ENCODE results near the gene CPA5. TPM values are rescaled to one million over a fixed set of nuclear protein-coding genes. Genes with fewer than 3 reads are reported as not detected.
A peak's percentile ranks its signal among the peaks of the same experiment; 100 is the strongest.

The CPA5 gene
- total RNA-seq, 5 donors from 2014 or later (not counting 1 experiment from before 2014, with no cell fraction given): 1.2 to 9.4 (median 4.5) TPM; not detected in 1

DNA sequence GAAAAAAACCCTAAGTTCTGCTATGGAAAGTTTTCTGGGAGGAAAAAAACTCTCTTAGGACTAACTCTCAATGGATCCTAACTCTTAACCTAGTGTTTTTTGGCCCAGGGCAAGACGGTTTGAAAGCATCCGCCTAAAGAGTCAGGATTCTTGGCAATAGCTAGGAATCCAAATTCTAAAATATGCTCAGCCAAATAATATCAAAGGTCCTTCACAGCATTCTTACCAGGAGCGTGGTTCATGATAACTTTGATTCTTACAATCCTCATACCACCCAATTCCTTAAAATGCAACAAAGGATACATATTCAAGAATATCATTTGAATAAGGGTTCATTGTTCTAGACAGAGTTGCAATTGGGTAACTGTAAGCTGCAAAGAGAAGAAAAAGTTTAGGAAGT lies 57.0 kb downstream of the CPA5 start:
- POLR2A ChIA-PET: interaction anchor here in 1 of 2 donors (0.6 kb wide), 1 partner anchor 9 kb away, joined by 3 read pairs; no protein-coding TSS in a partner anchor
- peaks cover 8 to 13% of the 10 kb centered on the region in 2 donors for H3K36me3 ChIP-seq (ENCODE audit: control insufficient read depth in 2 of 2, extremely low read depth in 1 of 2, insufficient read depth in 1 of 2, low read length in 1 of 2)
- H3K27me3 ChIP-seq (replicated peaks in 1 of 2; ENCODE audit: control insufficient read depth in 2 of 2, extremely low read depth in 1 of 2, insufficient read depth in 2 of 2, low read length in 1 of 2): no peaks in the 10 kb centered on the region
- no peaks in the 10 kb centered on the region for H3K9me3 ChIP-seq
- peaks cover 41% of the 10 kb centered on the region for H3K36me3 Mint-ChIP-seq
- no peak for DNase-seq
- 83% methylated on average over 1 of the region's 3 CpGs for WGBS (ENCODE audit: insufficient coverage)
- CTCF ChIA-PET: no interaction called here
- ATAC-seq (replicated peaks in 1 of 4): no peak
- H3K4me3 Mint-ChIP-seq: no peak overlapping the region
- H3K4me3 ChIP-seq (ENCODE audit: control insufficient read depth in 1 of 2, extremely low read depth in 1 of 2, low read length in 1 of 2): no peak overlapping the region
- H3K27me3 Mint-ChIP-seq: no peaks in the 10 kb centered on the region
- H3K27ac Mint-ChIP-seq: no peak overlapping the region
- H3K4me1 ChIP-seq (ENCODE audit: control insufficient read depth in 1 of 2, extremely low read depth in 1 of 2, insufficient read depth in 2 of 2, low read length in 2 of 2): no peaks in the 10 kb centered on the region
- H3K9me3 Mint-ChIP-seq: no peaks in the 10 kb centered on the region
- peaks cover 0 to 1% (median 0%) of the 10 kb centered on the region in 3 donors for H3K4me1 Mint-ChIP-seq
- H3K27ac ChIP-seq (ENCODE audit: low read length): no peak overlapping the region

DNA sequence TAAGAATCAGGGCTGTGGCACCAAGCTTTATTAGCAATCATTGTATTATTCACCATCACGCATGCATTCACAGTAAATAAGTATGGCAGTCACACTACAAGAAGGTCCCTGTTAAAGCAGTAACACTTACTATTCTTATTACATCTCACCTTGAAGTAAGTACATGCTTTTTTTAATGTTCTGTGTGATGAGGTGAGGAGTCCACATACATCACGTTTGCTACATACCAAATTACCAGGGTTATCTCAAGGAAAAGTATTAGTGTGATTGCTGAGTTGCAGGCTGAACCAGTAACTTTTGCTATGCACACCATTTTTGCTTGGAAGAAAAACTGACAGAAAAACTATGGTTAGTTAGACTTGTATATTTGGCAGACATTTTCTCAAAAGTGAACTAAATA lies 60.4 kb downstream of the CPA5 start:
- no peak for ATAC-seq (replicated peaks in 1 of 4)
- no peaks in the 10 kb centered on the region for H3K27me3 ChIP-seq (replicated peaks in 1 of 2; ENCODE audit: control insufficient read depth in 2 of 2, extremely low read depth in 1 of 2, insufficient read depth in 2 of 2, low read length in 1 of 2)
- CTCF ChIA-PET: interaction anchor here in 1 of 2 donors (1.0 kb wide), 1 partner anchor 13 kb away, joined by 7 read pairs; no protein-coding TSS in a partner anchor
- no peak overlapping the region for H3K27ac ChIP-seq (ENCODE audit: low read length)
- POLR2A ChIA-PET: no interaction called here
- Mint-ChIP-seq H3K9me3 (no peaks in the 10 kb centered on the region), H3K4me1 (peaks cover 0 to 10% (median under 1%) of the 10 kb centered on the region in 3 donors), H3K27ac (no peak overlapping the region), H3K27me3 (no peaks in the 10 kb centered on the region), H3K4me3 (no peak overlapping the region), H3K36me3 (peaks cover 34% of the 10 kb centered on the region)
- no peaks in the 10 kb centered on the region for H3K9me3 ChIP-seq
- H3K4me1 ChIP-seq (ENCODE audit: control insufficient read depth in 1 of 2, extremely low read depth in 1 of 2, insufficient read depth in 2 of 2, low read length in 2 of 2): peaks cover 0 to 2% of the 10 kb centered on the region in 2 experiments
- H3K4me3 ChIP-seq (ENCODE audit: control insufficient read depth in 1 of 2, extremely low read depth in 1 of 2, low read length in 1 of 2): no peak overlapping the region
- peaks cover 8 to 9% of the 10 kb centered on the region in 2 donors for H3K36me3 ChIP-seq (ENCODE audit: control insufficient read depth in 2 of 2, extremely low read depth in 1 of 2, insufficient read depth in 1 of 2, low read length in 1 of 2)
- no peak for DNase-seq
- 100% methylated on average over 1 of the region's 2 CpGs for WGBS (ENCODE audit: insufficient coverage)

DNA sequence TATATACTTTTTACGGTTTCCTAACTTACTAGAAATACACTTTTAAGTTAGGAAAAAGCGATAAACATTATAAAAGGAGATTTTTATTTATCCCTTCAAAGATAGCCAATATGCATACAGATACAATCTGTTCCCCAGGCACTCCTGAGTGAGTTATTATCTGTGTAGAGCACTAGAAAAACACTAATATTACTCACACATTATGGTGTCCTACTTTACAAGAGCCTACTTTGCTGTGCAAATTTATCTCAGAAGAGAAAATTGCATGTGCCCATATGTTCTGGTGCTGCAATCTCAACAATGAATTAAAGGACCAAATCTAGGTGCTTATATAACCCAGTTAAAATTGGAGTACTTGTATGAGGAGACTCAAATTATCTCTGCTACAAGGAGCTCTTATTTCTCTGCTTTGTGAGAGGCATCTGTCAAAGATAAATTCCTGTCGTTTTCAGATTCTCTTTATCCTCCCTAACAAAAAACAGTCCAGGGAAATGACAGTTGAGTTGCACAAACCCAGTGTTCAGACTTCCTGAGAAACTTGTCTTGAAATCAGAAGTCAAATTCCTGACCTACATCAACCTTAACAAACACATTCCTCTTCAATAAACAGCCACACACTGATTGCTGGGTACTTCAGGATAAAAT lies 64.6 kb downstream of the CPA5 start:
- H3K27ac ChIP-seq (ENCODE audit: low read length): no peak overlapping the region
- H3K27me3 ChIP-seq (replicated peaks in 1 of 2; ENCODE audit: control insufficient read depth in 2 of 2, extremely low read depth in 1 of 2, insufficient read depth in 2 of 2, low read length in 1 of 2): no peaks in the 10 kb centered on the region
- DNase-seq (no peak), ATAC-seq (replicated peaks in 1 of 4) (no peak)
- H3K4me1 ChIP-seq (ENCODE audit: control insufficient read depth in 1 of 2, extremely low read depth in 1 of 2, insufficient read depth in 2 of 2, low read length in 2 of 2): peaks cover 2 to 29% of the 10 kb centered on the region in 2 experiments
- Mint-ChIP-seq H3K4me3 (no peak overlapping the region), H3K9me3 (no peaks in the 10 kb centered on the region), H3K27me3 (no peaks in the 10 kb centered on the region), H3K36me3 (peaks cover 18% of the 10 kb centered on the region), H3K4me1 (peaks cover 8 to 41% (median 35%) of the 10 kb centered on the region in 3 donors), H3K27ac (peak overlapping the region in 1 of 2 donors; percentile 61)
- ChIA-PET CTCF (no interaction called here), POLR2A (no interaction called here)
- 40% methylated on average over 1 of the region's 3 CpGs for WGBS (ENCODE audit: insufficient coverage)
- no peaks in the 10 kb centered on the region for H3K9me3 ChIP-seq
- no peaks in the 10 kb centered on the region for H3K36me3 ChIP-seq (ENCODE audit: control insufficient read depth in 2 of 2, extremely low read depth in 1 of 2, insufficient read depth in 1 of 2, low read length in 1 of 2)
- H3K4me3 ChIP-seq (ENCODE audit: control insufficient read depth in 1 of 2, extremely low read depth in 1 of 2, low read length in 1 of 2): no peak overlapping the region

DNA sequence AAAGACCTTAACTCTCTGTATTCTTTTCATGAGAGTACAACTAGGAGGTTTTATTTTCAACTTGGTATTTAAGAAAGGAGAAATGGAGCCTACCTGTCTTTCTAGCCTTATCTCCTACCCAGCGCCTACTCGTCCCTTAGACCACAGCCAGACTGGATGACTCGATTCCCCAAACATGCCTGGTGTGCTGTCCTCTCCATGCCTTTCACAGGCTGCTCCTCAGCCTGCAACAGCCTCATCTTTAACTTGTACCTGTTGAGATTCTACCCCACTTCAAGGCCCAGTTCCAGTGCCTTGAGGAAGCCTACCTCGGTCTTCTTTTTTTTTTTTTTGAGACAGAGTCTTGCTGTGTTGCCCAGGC lies 65.1 kb downstream of the CPA5 start:
- Histone ChIP-seq H3K4me1 (ENCODE audit: control insufficient read depth in 1 of 2, extremely low read depth in 1 of 2, insufficient read depth in 2 of 2, low read length in 2 of 2) (peaks cover 3 to 34% of the 10 kb centered on the region in 2 experiments), H3K36me3 (ENCODE audit: control insufficient read depth in 2 of 2, extremely low read depth in 1 of 2, insufficient read depth in 1 of 2, low read length in 1 of 2) (no peaks in the 10 kb centered on the region), H3K27me3 (replicated peaks in 1 of 2; ENCODE audit: control insufficient read depth in 2 of 2, extremely low read depth in 1 of 2, insufficient read depth in 2 of 2, low read length in 1 of 2) (no peaks in the 10 kb centered on the region), H3K9me3 (no peaks in the 10 kb centered on the region), H3K27ac (ENCODE audit: low read length) (no peak overlapping the region), H3K4me3 (ENCODE audit: control insufficient read depth in 1 of 2, extremely low read depth in 1 of 2, low read length in 1 of 2) (no peak overlapping the region)
- ChIA-PET POLR2A (no interaction called here), CTCF (no interaction called here)
- ATAC-seq (replicated peaks in 1 of 4) (no peak), DNase-seq (no peak)
- Mint-ChIP-seq H3K27me3 (no peaks in the 10 kb centered on the region), H3K4me3 (no peak overlapping the region), H3K27ac (peak overlapping the region in 1 of 2 donors; percentile 61), H3K36me3 (peaks cover 18% of the 10 kb centered on the region), H3K4me1 (peaks cover 13 to 46% (median 40%) of the 10 kb centered on the region in 3 donors), H3K9me3 (no peaks in the 10 kb centered on the region)
- 93% methylated on average over 4 of the region's 4 CpGs for WGBS (ENCODE audit: insufficient coverage)

DNA sequence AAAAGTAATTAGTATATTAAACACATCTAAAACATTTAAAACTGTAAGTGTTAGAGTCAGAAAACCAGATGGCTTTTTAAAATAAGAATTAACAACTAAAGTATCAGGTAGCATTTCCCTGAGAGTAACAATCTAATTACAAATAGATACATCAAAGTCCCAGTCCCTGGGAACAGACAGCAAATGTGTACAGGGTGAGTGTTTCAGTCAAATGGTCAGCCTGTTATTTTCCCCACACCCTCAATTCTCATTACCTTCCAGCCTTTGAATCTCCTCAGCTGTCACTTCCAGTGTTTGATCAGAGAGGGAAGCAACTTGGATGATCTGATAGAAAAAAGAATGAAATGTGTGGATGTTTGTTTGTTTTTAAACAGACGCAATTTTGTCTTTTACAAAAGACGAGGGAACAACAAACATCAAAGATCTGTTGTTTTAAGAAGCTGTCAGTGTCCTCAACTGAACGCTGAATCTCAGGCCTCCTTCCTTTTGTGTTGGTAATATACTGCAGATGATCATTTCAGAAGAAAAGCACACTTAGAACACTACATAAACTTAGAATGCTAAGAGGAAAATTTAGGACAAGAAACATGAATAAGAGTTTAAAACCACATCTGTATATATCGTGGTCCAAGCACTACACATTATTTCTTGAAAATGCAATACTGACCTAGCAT lies 66.4 kb downstream of the CPA5 start:
- WGBS (ENCODE audit: insufficient coverage): no CpG with 5 or more reads among the region's 4 CpGs
- DNase-seq: no peak
- ATAC-seq (replicated peaks in 1 of 4): no peak
- Mint-ChIP-seq H3K4me1 (peaks cover 25 to 57% (median 53%) of the 10 kb centered on the region in 3 donors), H3K36me3 (peaks cover 18% of the 10 kb centered on the region), H3K4me3 (no peak overlapping the region), H3K9me3 (no peaks in the 10 kb centered on the region), H3K27ac (peak overlapping the region in 1 of 2 donors; percentile 84), H3K27me3 (no peaks in the 10 kb centered on the region)
- peaks cover 8 to 47% of the 10 kb centered on the region in 2 experiments for H3K4me1 ChIP-seq (ENCODE audit: control insufficient read depth in 1 of 2, extremely low read depth in 1 of 2, insufficient read depth in 2 of 2, low read length in 2 of 2)
- ChIA-PET CTCF (no interaction called here), POLR2A (no interaction called here)
- no peaks in the 10 kb centered on the region for H3K36me3 ChIP-seq (ENCODE audit: control insufficient read depth in 2 of 2, extremely low read depth in 1 of 2, insufficient read depth in 1 of 2, low read length in 1 of 2)
- H3K27ac ChIP-seq (ENCODE audit: low read length): no peak overlapping the region
- no peak overlapping the region for H3K4me3 ChIP-seq (ENCODE audit: control insufficient read depth in 1 of 2, extremely low read depth in 1 of 2, low read length in 1 of 2)
- H3K9me3 ChIP-seq: no peaks in the 10 kb centered on the region
- H3K27me3 ChIP-seq (replicated peaks in 1 of 2; ENCODE audit: control insufficient read depth in 2 of 2, extremely low read depth in 1 of 2, insufficient read depth in 2 of 2, low read length in 1 of 2): no peaks in the 10 kb centered on the region

DNA sequence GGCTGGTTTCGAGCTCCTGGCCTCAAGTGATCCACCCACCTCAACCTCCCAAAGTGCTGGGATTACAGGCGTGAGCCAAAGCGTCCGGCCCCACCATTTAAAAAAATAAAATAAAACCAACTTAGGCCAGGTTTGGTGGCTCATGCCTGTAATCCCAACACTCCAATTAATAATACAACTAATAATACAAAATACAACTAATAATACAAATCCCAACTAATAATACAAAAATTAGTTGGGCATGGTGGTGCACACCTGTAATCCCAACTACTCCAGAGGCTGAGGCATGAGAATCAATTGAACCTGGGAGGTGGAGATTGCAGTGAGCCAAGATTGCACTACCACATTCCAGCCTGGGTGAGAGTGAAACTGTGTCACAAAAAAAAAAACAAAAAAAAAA lies 68.6 kb downstream of the CPA5 start:
- no peaks in the 10 kb centered on the region for H3K36me3 ChIP-seq (ENCODE audit: control insufficient read depth in 2 of 2, extremely low read depth in 1 of 2, insufficient read depth in 1 of 2, low read length in 1 of 2)
- Mint-ChIP-seq H3K27me3 (no peaks in the 10 kb centered on the region), H3K36me3 (peaks cover 18% of the 10 kb centered on the region), H3K4me1 (peaks cover 47 to 78% (median 75%) of the 10 kb centered on the region in 3 donors), H3K27ac (peak overlapping the region in 1 of 2 donors; percentile 62), H3K9me3 (no peaks in the 10 kb centered on the region), H3K4me3 (no peak overlapping the region)
- ChIA-PET CTCF (interaction anchor here (0.6 to 0.7 kb wide), 2 partner anchors 281 to 1040 kb away, joined by 3 read pairs; no protein-coding TSS in a partner anchor), POLR2A (interaction anchor here in 1 of 2 donors (0.7 kb wide), 1 partner anchor 322 kb away, joined by 3 read pairs; no protein-coding TSS in a partner anchor)
- no CpG with 5 or more reads among the region's 4 CpGs for WGBS (ENCODE audit: insufficient coverage)
- ATAC-seq (replicated peaks in 1 of 4): no peak
- H3K9me3 ChIP-seq: no peaks in the 10 kb centered on the region
- H3K27me3 ChIP-seq (replicated peaks in 1 of 2; ENCODE audit: control insufficient read depth in 2 of 2, extremely low read depth in 1 of 2, insufficient read depth in 2 of 2, low read length in 1 of 2): no peaks in the 10 kb centered on the region
- H3K4me3 ChIP-seq (ENCODE audit: control insufficient read depth in 1 of 2, extremely low read depth in 1 of 2, low read length in 1 of 2): no peak overlapping the region
- DNase-seq: no peak
- H3K27ac ChIP-seq (ENCODE audit: low read length): no peak overlapping the region
- peaks cover 19 to 65% of the 10 kb centered on the region in 2 experiments for H3K4me1 ChIP-seq (ENCODE audit: control insufficient read depth in 1 of 2, extremely low read depth in 1 of 2, insufficient read depth in 2 of 2, low read length in 2 of 2)

Data from T-cell (primary cell).